ENCODE data around the gene ABCA6. TPM values are rescaled to one million over a fixed set of nuclear protein-coding genes. Genes with fewer than 3 reads are reported as not detected.

The ABCA6 gene
- total RNA-seq, 1 donor, result 30.4 TPM

GRCh38 chr17:69055334-69055733 lies 86.4 kb downstream of the ABCA6 start:
- Histone ChIP-seq H3K4me2 (ENCODE audit: insufficient read depth, low read length) (no peak overlapping the region), H3K27ac (ENCODE audit: low read depth, low read length) (no peak overlapping the region), H2AFZ (ENCODE audit: low read length) (no peak overlapping the region), H4K20me1 (ENCODE audit: insufficient read depth, low read length) (no peaks in the 10 kb centered on the region), H3K4me1 (ENCODE audit: insufficient read depth, low read length) (peaks cover 23% of the 10 kb centered on the region), H3K4me3 (ENCODE audit: insufficient read depth, low read length) (no peak overlapping the region), H3K9me3 (ENCODE audit: low read depth, low read length) (no peaks in the 10 kb centered on the region), H3K27me3 (ENCODE audit: insufficient read depth, low read length) (no peaks in the 10 kb centered on the region), H3K79me2 (ENCODE audit: insufficient read depth, low read length) (no peaks in the 10 kb centered on the region), H3K36me3 (ENCODE audit: insufficient read depth, low read length) (no peaks in the 10 kb centered on the region)
- no peak for TF ChIP-seq CTCF (IDR thresholded peaks at IDR 0.05; ENCODE audit: extremely low read depth, low read depth, low read length)
- DNase-seq (ENCODE audit: insufficient read length, low spot score, missing footprints), result no peak

- Histone ChIP-seq H3K4me1 (ENCODE audit: insufficient read depth, low read length) (peaks cover 23% of the 10 kb centered on the region), H3K4me2 (ENCODE audit: insufficient read depth, low read length) (no peak overlapping the region), H4K20me1 (ENCODE audit: insufficient read depth, low read length) (no peaks in the 10 kb centered on the region), H3K79me2 (ENCODE audit: insufficient read depth, low read length) (no peaks in the 10 kb centered on the region), H3K9me3 (ENCODE audit: low read depth, low read length) (no peaks in the 10 kb centered on the region), H3K36me3 (ENCODE audit: insufficient read depth, low read length) (no peaks in the 10 kb centered on the region), H3K27ac (ENCODE audit: low read depth, low read length) (no peak overlapping the region), H3K4me3 (ENCODE audit: insufficient read depth, low read length) (no peak overlapping the region), H2AFZ (ENCODE audit: low read length) (no peak overlapping the region), H3K27me3 (ENCODE audit: insufficient read depth, low read length) (no peaks in the 10 kb centered on the region)
- TF ChIP-seq CTCF (IDR thresholded peaks at IDR 0.05; ENCODE audit: extremely low read depth, low read depth, low read length), result no peak
- no peak for DNase-seq (ENCODE audit: insufficient read length, low spot score, missing footprints)
These were observed 90.5 kb downstream of the ABCA6 start for GRCh38 chr17:69050999-69051775.

GRCh38 chr17:69048634-69049033 lies 93.1 kb downstream of the ABCA6 start:
- Histone ChIP-seq H4K20me1 (ENCODE audit: insufficient read depth, low read length) (no peaks in the 10 kb centered on the region), H3K4me3 (ENCODE audit: insufficient read depth, low read length) (no peak overlapping the region), H3K9me3 (ENCODE audit: low read depth, low read length) (no peaks in the 10 kb centered on the region), H3K4me1 (ENCODE audit: insufficient read depth, low read length) (peaks cover 23% of the 10 kb centered on the region), H3K79me2 (ENCODE audit: insufficient read depth, low read length) (no peaks in the 10 kb centered on the region), H3K27me3 (ENCODE audit: insufficient read depth, low read length) (no peaks in the 10 kb centered on the region), H2AFZ (ENCODE audit: low read length) (no peak overlapping the region), H3K36me3 (ENCODE audit: insufficient read depth, low read length) (no peaks in the 10 kb centered on the region), H3K27ac (ENCODE audit: low read depth, low read length) (no peak overlapping the region), H3K4me2 (ENCODE audit: insufficient read depth, low read length) (no peak overlapping the region)
- no peak for TF ChIP-seq CTCF (IDR thresholded peaks at IDR 0.05; ENCODE audit: extremely low read depth, low read depth, low read length)
- DNase-seq (ENCODE audit: insufficient read length, low spot score, missing footprints), result no peak

- Histone ChIP-seq H3K36me3 (ENCODE audit: insufficient read depth, low read length) (no peaks in the 10 kb centered on the region), H3K9me3 (ENCODE audit: low read depth, low read length) (no peaks in the 10 kb centered on the region), H4K20me1 (ENCODE audit: insufficient read depth, low read length) (no peaks in the 10 kb centered on the region), H3K4me3 (ENCODE audit: insufficient read depth, low read length) (no peak overlapping the region), H3K4me1 (ENCODE audit: insufficient read depth, low read length) (peaks cover 23% of the 10 kb centered on the region), H3K79me2 (ENCODE audit: insufficient read depth, low read length) (no peaks in the 10 kb centered on the region), H3K27me3 (ENCODE audit: insufficient read depth, low read length) (no peaks in the 10 kb centered on the region), H2AFZ (ENCODE audit: low read length) (peak overlapping the region; percentile 19), H3K27ac (ENCODE audit: low read depth, low read length) (peak overlapping the region; percentile 37), H3K4me2 (ENCODE audit: insufficient read depth, low read length) (peak overlapping the region; percentile 44)
- no peak for DNase-seq (ENCODE audit: insufficient read length, low spot score, missing footprints)
- no peak for TF ChIP-seq CTCF (IDR thresholded peaks at IDR 0.05; ENCODE audit: extremely low read depth, low read depth, low read length)
These were observed 94.1 kb downstream of the ABCA6 start for GRCh38 chr17:69047368-69048263.

Measured in osteoblast (primary cell).